H1 (cell line): ENCODE data around the gene SLC35E1. TPM values are rescaled to one million over a fixed set of nuclear protein-coding genes. Genes with fewer than 3 reads are reported as not detected.

Experiments
- BRCA1 ChIP-seq: IDR thresholded peaks from 2 replicates; pipeline ENCODE4 v1.6.1; 2012; ENCODE audit warnings: low read depth, low read length, improper control_type of control experiment
- HDAC6 ChIP-seq: IDR thresholded peaks from one replicate; pipeline ENCODE4 v1.7.1; 2012; ENCODE audit warnings: low read depth, mild to moderate bottlenecking, inconsistent platforms, low read length, moderate library complexity
- KDM1A ChIP-seq: fragments of 200-600, 300-600 bp; sonication (generic); IDR thresholded peaks from 2 replicates; pipeline ENCODE4 v1.7.1; 2016; ENCODE audit warnings: mild to moderate bottlenecking, low read length, borderline replicate concordance
- RBBP5 ChIP-seq: IDR thresholded peaks from 2 replicates; pipeline ENCODE4 v1.7.1; 2012; ENCODE audit warnings: low read depth, mild to moderate bottlenecking, inconsistent platforms, low read length, moderate library complexity, borderline replicate concordance
- USF2 ChIP-seq: IDR thresholded peaks from 2 replicates; pipeline ENCODE4 v1.6.1; 2011; ENCODE audit warnings: low read length, improper control_type of control experiment
- polyA plus RNA-seq, 7 experiments: library from polyadenylated mRNA; depleted of rRNA in 3 of 7; stranded (reverse) in 5 of 7; unstranded in 2 of 7; fragments of >200 nt in 5 of 7; fragments of 200-250 nt in 2 of 7; gene quantifications; 1 replicate in 5 of 7; 2 replicates in 1 of 7; 4 replicates in 1 of 7; pipeline versions ENCODE4 v1.2.1 to v1.2.3, GENCODE V29; 2011 to 2013; ENCODE audit warnings: missing spikeins in 2 of 7, mixed read lengths in 2 of 7
- total RNA-seq: library from RNA; stranded (reverse); fragmentation: NEBNext Ultra II Directional; extraction: Animal tissue kit (Norgen Biotek cat#: 25700); gene quantifications from 2 replicates; pipeline ENCODE4 v1.2.1, GENCODE V29; 2021
- TF ChIP-seq, protein P1 (sequence below): IDR thresholded peaks from 2 replicates; pipeline ENCODE4 v1.6.1; 2012; ENCODE audit warnings: low read length, inconsistent platforms

SLC35E1 gene
- total and polyA plus RNA-seq, 2 of the 8 experiments (the other 6 are each of a cell fraction or from before 2014, with no cell fraction given): 26.0 to 31.9 TPM

- TF ChIP-seq, protein P1, sequence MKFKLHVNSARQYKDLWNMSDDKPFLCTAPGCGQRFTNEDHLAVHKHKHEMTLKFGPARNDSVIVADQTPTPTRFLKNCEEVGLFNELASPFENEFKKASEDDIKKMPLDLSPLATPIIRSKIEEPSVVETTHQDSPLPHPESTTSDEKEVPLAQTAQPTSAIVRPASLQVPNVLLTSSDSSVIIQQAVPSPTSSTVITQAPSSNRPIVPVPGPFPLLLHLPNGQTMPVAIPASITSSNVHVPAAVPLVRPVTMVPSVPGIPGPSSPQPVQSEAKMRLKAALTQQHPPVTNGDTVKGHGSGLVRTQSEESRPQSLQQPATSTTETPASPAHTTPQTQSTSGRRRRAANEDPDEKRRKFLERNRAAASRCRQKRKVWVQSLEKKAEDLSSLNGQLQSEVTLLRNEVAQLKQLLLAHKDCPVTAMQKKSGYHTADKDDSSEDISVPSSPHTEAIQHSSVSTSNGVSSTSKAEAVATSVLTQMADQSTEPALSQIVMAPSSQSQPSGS: no peak
- TF ChIP-seq KDM1A (no peak), USF2 (no peak), HDAC6 (no peak), BRCA1 (no peak), RBBP5 (no peak)
- TF ChIP-seq, all 59 proteins: peak for 0
Observed at GRCh38 chr19:16618248-16618647, 46.0 kb upstream of the SLC35E1 start (continued).
